NB4 (cell line): Measurements from ENCODE around the gene BBIP1.

Source experiments
- POLR2A ChIP-seq: IDR thresholded peaks from 2 replicates; pipeline ENCODE4 v1.6.1; 2011; ENCODE audit warnings: mild to moderate bottlenecking; ENCODE audit not compliant: insufficient read length; ENCODE audit errors: extremely low read depth
- TF ChIP-seq, protein P1 (sequence below): IDR thresholded peaks from one replicate; pipeline ENCODE4 v1.5.1; 2012; ENCODE audit warnings: low read depth, low read length

DNA sequence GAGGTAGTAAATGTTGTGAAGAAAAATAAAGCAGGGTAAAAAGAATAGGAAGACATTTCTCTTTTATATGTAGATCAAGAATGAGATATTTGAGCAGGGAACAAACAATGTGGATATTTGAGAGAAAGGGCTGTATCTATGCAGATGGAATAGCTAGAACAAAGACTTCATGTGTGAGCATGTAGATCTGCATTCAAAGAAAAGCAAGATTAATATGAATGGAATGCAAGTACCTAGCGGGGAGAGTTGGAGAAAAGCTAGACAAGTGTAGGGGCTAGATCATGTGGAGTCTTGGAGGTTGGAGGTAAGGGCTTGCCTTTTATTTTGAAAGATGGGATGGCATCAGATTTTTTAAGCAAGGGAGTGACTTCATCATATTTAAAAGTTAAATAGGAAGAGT lies 27.5 kb upstream of the BBIP1 start:
- no peak for TF ChIP-seq POLR2A
- TF ChIP-seq, protein P1, sequence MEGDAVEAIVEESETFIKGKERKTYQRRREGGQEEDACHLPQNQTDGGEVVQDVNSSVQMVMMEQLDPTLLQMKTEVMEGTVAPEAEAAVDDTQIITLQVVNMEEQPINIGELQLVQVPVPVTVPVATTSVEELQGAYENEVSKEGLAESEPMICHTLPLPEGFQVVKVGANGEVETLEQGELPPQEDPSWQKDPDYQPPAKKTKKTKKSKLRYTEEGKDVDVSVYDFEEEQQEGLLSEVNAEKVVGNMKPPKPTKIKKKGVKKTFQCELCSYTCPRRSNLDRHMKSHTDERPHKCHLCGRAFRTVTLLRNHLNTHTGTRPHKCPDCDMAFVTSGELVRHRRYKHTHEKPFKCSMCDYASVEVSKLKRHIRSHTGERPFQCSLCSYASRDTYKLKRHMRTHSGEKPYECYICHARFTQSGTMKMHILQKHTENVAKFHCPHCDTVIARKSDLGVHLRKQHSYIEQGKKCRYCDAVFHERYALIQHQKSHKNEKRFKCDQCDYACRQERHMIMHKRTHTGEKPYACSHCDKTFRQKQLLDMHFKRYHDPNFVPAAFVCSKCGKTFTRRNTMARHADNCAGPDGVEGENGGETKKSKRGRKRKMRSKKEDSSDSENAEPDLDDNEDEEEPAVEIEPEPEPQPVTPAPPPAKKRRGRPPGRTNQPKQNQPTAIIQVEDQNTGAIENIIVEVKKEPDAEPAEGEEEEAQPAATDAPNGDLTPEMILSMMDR = no peak
